Effector memory CD8-positive, alpha-beta T cell (primary cell): ENCODE measurements around the gene CAMK1D.
"Not testable (repeated sequence)": the region's sequence is repeated elsewhere in the genome, so short reads cannot be mapped to it uniquely, and the experiment has no call there.

ENCODE experiments used
- ATAC-seq: fragments of 150-1000 bp; cut with Tn5 transposase; replicated peaks from 2 replicates; pipeline ENCODE4 v1.10.0; 2021; ENCODE audit warnings: mild to moderate bottlenecking, moderate library complexity
- DNase-seq, 3 experiments: peaks; one replicate each; pipeline ENCODE4 v3.0.0; 2021
- H3K27ac Mint-ChIP-seq, 2 donors: one replicate each; pipeline ENCODE4 v1.8.0; 2022; ENCODE audit warnings: mild to moderate bottlenecking in 2 of 2, mixed read lengths in 2 of 2, moderate library complexity in 2 of 2
- H3K27me3 Mint-ChIP-seq, 2 donors: one replicate each; pipeline ENCODE4 v1.8.0; 2022; ENCODE audit warnings: mixed read lengths in 2 of 2
- H3K36me3 Mint-ChIP-seq: one replicate; pipeline ENCODE4 v1.8.0; 2022; ENCODE audit warnings: mild to moderate bottlenecking, moderate library complexity, mixed read lengths; ENCODE audit not compliant: insufficient read depth
- H3K4me1 Mint-ChIP-seq, 2 donors: one replicate each; pipeline ENCODE4 v1.8.0; 2022; ENCODE audit warnings: low read depth in 2 of 2, mixed read lengths in 2 of 2
- H3K4me3 Mint-ChIP-seq, 2 donors: one replicate each; pipeline ENCODE4 v1.8.0; 2022; ENCODE audit warnings: mild to moderate bottlenecking in 2 of 2, mixed read lengths in 2 of 2, moderate library complexity in 2 of 2
- H3K9me3 Mint-ChIP-seq, 2 donors: one replicate each; pipeline ENCODE4 v1.8.0; 2022; ENCODE audit warnings: mixed read lengths in 2 of 2

Gene CAMK1D

DNA sequence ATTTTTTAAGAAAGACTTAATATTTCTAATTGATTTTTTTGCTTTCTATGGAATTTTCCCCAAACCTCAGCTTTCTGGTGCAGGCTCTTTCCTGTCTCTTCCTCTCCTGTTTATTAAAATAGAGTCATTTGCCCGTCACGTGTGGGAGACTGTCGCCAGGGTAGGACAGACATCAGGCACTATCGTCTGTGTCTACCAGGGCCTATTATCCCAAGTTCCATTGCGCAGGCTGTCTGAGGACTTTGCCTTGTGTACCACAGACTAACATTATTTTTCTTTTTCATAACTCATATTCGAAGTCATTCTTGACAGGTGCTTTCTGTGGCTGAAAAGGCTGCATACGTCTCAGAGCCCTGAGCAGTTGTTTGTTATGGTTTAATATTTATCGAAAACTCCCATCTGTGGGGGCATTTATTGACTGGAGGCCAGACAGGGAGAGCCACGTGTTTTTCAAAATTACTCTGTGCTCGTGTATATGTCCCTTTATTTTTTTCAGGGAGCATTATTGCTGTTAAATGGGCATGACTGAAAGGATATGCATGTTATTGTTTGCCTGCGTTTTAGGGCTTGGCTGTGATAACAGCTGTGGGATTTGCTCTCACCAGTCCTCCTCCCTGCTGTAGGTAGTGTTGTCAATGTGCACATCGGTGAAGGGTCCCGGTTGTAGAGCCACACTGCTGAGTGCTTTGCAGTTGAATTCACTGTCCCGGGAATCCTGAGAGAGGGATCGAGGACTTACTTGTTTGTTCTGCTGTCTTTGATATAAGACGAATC is 89.8 kb downstream of the CAMK1D start:
- ATAC-seq: no peak
- H3K27me3 Mint-ChIP-seq: no peaks in the 10 kb centered on the region
- H3K27ac Mint-ChIP-seq: no peak overlapping the region
- peaks cover 8 to 24% of the 10 kb centered on the region in 2 donors for H3K4me1 Mint-ChIP-seq
- DNase-seq: no peak
- no peaks in the 10 kb centered on the region for H3K36me3 Mint-ChIP-seq
- H3K4me3 Mint-ChIP-seq: no peak overlapping the region
- H3K9me3 Mint-ChIP-seq: no peaks in the 10 kb centered on the region

DNA sequence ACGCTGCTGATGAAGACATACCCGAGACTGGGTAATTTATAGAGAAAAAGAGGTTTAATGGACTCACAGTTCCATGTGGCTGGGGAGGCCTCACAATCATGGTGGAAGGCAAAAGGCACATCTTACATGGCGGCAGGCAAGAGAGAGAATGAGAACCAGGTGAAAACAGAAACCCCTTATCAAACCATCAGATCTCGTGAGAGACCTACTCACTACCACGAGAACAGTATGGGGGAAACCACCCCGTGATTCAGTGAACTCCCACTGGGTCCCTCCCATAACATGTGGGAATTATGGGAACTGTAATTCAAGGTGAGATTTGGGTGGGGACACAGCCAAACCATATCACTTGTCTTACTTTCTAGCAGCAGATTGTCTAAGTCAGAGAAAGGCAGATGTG is 90.4 kb downstream of the CAMK1D start:
- ATAC-seq: not testable (repeated sequence)

DNA sequence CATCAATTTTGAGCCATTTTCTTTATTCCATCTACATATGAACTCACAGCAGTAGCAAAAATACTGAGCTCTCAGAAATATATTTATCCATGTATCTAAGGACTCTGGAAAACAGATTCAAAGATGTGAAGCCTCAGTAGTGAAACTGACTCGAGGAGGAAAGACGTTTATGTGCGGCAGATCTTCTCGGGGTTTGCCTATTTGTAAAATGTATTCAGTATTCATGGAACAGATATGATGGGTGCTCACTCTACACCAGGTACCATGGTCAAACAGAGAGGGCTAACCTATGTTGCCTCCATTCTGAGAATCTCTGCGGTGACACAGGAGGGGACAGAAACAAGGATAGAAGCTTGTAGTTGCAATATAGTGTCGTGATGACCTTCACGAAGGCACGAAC is 93.7 kb downstream of the CAMK1D start:
- DNase-seq (no peak), ATAC-seq (no peak)
- H3K4me3 Mint-ChIP-seq: no peak overlapping the region
- no peak overlapping the region for H3K27ac Mint-ChIP-seq
- peaks cover 3 to 28% of the 10 kb centered on the region in 2 donors for H3K4me1 Mint-ChIP-seq
- H3K36me3 Mint-ChIP-seq: no peaks in the 10 kb centered on the region
- H3K9me3 Mint-ChIP-seq: peaks cover 0 to 2% of the 10 kb centered on the region in 2 donors
- H3K27me3 Mint-ChIP-seq: no peaks in the 10 kb centered on the region

More for the DNA sequence above, 90.4 kb downstream of the CAMK1D start:
- not testable (repeated sequence) for H3K4me3 Mint-ChIP-seq, H3K9me3 Mint-ChIP-seq, H3K27me3 Mint-ChIP-seq, H3K27ac Mint-ChIP-seq, DNase-seq, H3K36me3 Mint-ChIP-seq
- peaks cover 5 to 24% of the 10 kb centered on the region in 2 donors for H3K4me1 Mint-ChIP-seq

DNA sequence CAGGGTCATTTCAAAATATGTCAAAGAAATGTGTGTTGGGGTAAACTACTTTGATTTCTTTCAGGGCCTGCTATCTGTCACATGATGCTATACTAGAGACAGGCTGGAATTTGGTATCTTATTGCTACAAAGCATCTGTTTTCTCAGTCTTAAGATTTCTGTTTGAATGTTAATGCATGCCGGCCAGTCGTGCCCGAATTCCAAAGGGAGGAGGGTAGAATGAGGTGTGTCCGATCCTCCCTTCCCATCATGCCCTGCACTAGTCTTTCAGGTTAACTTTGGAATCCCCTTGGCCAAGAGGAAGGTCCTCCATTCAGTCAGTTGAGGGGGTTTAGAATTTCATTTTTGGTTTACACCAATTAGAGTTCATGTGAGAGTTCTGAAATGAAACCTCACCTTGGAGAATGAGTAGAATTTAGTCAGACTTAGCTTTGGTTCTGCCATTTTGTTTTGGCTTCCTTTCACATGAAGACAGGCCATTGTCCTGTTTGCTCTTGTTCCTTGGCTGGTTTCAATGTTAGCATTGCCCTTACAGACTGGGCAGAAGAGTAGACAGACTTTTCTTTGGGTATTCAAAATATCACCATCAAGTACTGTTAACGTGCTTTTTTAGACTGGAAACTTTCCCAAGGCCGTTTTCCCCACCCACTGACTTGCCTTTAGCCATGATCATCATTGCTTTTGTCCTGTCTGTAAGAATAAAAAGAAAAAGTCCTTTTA is 95.8 kb downstream of the CAMK1D start:
- H3K36me3 Mint-ChIP-seq: peaks cover 17% of the 10 kb centered on the region
- peaks cover 17 to 30% of the 10 kb centered on the region in 2 donors for H3K4me1 Mint-ChIP-seq
- no peaks in the 10 kb centered on the region for H3K27me3 Mint-ChIP-seq
- peaks cover 0 to 2% of the 10 kb centered on the region in 2 donors for H3K9me3 Mint-ChIP-seq
- H3K27ac Mint-ChIP-seq: peak overlapping the region in 1 of 2 donors; percentile 48
- H3K4me3 Mint-ChIP-seq: no peak overlapping the region
- DNase-seq (no peak), ATAC-seq (no peak)

DNA sequence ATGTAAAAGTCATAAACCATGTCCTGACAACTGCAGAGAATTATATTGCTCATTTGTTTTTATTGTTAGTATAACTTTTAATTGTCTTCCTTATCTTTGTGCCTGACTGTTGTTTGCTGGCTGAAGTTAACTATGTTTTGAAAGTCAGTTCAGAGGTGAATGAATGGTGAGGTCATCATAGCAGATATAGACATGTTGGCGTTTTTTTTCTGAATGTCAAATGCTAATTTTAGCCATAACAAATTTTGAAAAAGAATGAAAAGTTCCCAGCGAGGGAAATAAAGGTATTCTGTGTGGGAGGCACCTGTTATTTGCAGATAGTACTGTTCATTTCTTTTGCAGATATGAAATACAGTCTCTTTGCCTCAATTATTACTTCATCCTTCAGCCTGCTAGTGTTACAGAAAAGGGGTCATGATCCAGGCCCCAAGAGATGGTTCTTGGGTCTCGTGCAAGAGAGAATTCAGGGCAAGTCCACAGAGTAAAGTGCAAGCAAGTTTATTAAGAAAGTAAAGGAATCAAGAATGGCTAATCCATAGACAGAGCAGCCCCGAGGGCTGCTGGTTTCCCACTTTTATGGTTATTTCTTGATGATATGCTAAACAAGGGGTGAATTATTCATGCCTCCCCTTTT is 96.5 kb downstream of the CAMK1D start:
- H3K36me3 Mint-ChIP-seq: peaks cover 17% of the 10 kb centered on the region
- H3K4me1 Mint-ChIP-seq: peaks cover 17 to 30% of the 10 kb centered on the region in 2 donors
- DNase-seq (no peak), ATAC-seq (no peak)
- peak overlapping the region in 1 of 2 donors; percentile 48 for H3K27ac Mint-ChIP-seq
- no peaks in the 10 kb centered on the region for H3K27me3 Mint-ChIP-seq
- H3K4me3 Mint-ChIP-seq: no peak overlapping the region
- peaks cover 0 to 2% of the 10 kb centered on the region in 2 donors for H3K9me3 Mint-ChIP-seq

DNA sequence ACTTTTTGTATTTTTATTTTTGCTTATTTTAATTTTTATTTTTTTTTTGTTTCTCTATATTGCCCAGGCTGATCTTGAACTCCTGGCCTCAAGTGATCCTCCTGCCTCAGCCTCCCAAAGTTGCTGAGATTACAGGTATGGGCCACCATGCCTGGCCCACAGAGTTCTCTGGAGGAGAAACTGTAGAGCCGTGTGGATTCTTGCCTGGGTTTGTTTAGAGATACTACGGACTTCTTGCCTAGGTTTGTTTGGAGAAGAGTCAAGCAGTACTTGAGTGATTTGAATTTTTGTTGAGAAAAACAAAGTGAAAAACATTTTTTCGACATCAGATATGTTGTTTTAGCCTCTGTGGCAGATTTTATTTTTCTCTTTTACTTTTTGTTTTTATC is 99.0 kb downstream of the CAMK1D start:
- H3K27ac Mint-ChIP-seq: peak overlapping the region; percentile 100
- DNase-seq: peak in 1 of 3 experiments; percentile 5
- peak overlapping the region; percentile 79 to 90 for H3K4me3 Mint-ChIP-seq
- H3K36me3 Mint-ChIP-seq: peaks cover 17% of the 10 kb centered on the region
- peaks cover 0 to 2% of the 10 kb centered on the region in 2 donors for H3K9me3 Mint-ChIP-seq
- peaks cover 17 to 41% of the 10 kb centered on the region in 2 donors for H3K4me1 Mint-ChIP-seq
- H3K27me3 Mint-ChIP-seq: no peaks in the 10 kb centered on the region
- no peak for ATAC-seq

DNA sequence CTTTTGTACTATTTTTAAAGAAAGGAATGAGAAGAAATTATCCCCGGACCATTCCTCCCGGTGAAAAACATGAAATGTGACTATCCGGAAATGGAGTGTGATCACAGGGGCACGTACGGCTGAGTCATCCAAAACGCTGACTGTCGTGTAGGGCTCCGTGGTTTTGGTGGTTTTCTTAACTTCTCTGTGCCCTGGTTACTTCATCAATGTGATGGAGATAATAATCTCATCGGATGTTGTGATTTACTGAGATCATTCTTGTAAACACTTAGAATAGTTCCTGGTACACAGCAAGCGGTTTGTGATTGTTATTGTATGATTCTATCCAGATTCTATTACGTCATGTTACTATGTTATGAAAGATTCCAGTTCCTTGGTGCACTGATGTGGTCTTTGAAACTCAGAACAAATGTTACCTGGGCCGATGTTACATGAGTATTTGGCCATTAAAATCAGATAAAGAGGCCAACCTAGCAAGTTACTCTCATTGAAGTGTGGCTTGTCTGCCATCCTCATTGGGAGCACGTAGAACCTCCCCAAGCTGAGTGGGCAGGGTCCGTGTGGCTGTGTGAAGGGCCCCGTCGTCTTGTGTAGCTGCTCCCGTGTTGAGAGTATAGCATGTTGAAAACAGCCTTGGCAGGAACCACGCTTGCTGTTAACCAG is 99.5 kb downstream of the CAMK1D start:
- peaks cover 17 to 41% of the 10 kb centered on the region in 2 donors for H3K4me1 Mint-ChIP-seq
- DNase-seq (peak; percentile 66 to 70 (median 70)), ATAC-seq (peak; percentile 91)
- peaks cover 17% of the 10 kb centered on the region for H3K36me3 Mint-ChIP-seq
- peaks cover 0 to 2% of the 10 kb centered on the region in 2 donors for H3K9me3 Mint-ChIP-seq
- H3K27me3 Mint-ChIP-seq: no peaks in the 10 kb centered on the region
- peak overlapping the region; percentile 79 to 90 for H3K4me3 Mint-ChIP-seq
- peak overlapping the region; percentile 100 for H3K27ac Mint-ChIP-seq

DNA sequence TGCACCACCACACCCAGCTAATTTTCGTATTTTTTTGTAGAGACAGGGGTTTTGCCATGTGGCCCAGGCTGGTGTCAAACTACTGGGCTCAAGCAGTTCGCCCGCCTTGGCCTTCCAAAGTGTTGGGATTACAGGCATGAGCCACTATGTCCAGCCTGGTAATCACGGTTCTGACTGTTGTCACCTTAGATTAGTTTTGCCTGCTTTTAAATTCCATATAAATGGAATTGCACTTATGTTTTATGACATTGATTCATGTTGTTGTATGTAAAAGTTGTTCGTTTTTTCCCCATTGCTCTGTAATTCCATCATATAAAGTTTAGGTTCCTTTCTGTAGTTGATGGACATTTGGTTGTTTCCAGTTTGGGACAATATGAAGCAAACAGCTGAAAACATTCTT is 106.0 kb downstream of the CAMK1D start:
- H3K36me3 Mint-ChIP-seq: peaks cover 3% of the 10 kb centered on the region
- H3K4me3 Mint-ChIP-seq: no peak overlapping the region
- ATAC-seq (no peak), DNase-seq (no peak)
- no peaks in the 10 kb centered on the region for H3K27me3 Mint-ChIP-seq
- peaks cover 0 to 18% of the 10 kb centered on the region in 2 donors for H3K4me1 Mint-ChIP-seq
- no peaks in the 10 kb centered on the region for H3K9me3 Mint-ChIP-seq
- H3K27ac Mint-ChIP-seq: no peak overlapping the region

DNA sequence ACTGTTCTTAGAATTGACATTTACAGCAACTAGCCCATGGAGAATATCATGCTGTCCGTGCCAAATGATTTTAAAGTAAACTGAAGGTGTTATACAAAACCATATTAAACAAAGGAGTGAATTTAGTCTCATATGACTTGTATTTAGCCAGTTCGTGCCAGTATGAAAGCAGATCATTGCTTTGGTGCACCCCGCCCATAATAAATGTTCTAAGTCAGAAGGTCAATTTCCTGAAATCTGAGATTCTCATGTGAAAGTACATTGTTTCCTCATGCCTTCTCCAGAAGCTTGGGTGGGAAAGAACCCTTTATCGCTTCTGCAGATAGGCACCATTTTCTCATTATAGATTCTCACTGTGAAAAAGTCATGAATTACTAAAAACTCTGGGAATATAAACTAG is 106.4 kb downstream of the CAMK1D start:
- DNase-seq: no peak
- Mint-ChIP-seq H3K27me3 (no peaks in the 10 kb centered on the region), H3K4me1 (peaks cover 0 to 18% of the 10 kb centered on the region in 2 donors), H3K36me3 (peaks cover 7% of the 10 kb centered on the region), H3K4me3 (no peak overlapping the region), H3K27ac (no peak overlapping the region), H3K9me3 (no peaks in the 10 kb centered on the region)
- ATAC-seq: no peak

DNA sequence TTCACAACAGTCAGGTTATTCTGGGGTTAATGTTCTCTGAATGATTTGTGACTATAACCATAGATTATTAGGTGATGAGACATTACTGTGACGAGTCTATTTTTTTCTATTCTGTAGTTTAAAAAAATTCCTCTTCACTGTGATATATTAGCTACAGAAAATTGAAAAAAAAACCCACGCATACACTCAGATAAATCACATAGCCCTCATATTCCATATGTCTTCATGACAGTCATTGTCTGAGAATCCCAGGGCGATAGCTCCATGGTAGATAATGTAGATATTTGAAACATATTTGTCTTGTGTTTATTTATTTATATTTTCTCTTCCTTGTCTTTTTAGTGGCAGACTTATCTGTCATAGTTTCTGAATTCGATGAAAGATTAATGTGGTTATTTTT is 110.0 kb downstream of the CAMK1D start:
- DNase-seq: no peak
- ATAC-seq: no peak
- no peaks in the 10 kb centered on the region for H3K27me3 Mint-ChIP-seq
- no peak overlapping the region for H3K27ac Mint-ChIP-seq
- H3K4me3 Mint-ChIP-seq: no peak overlapping the region
- no peaks in the 10 kb centered on the region for H3K9me3 Mint-ChIP-seq
- peaks cover 13% of the 10 kb centered on the region for H3K36me3 Mint-ChIP-seq
- peaks cover 9 to 28% of the 10 kb centered on the region in 2 donors for H3K4me1 Mint-ChIP-seq

DNA sequence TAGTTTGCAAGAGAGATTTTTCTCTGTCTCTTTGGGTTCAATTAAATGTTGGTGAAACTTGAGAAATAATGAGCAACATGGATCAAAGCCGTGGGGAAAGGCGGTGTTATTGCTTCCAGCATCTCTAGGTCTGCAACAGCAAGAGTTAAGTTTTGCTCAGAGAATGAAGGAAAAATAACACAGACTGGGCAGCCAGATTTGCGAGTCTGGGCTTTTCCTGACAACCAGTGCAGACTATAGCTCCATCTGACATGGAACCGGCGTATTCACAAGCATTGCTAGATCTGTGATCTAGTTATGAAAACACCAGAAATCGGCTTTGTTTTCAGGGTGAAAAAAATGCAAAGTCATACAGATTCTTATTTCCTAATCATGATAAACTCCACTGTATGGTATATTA is 110.4 kb downstream of the CAMK1D start:
- Mint-ChIP-seq H3K4me3 (no peak overlapping the region), H3K4me1 (peaks cover 9 to 28% of the 10 kb centered on the region in 2 donors), H3K36me3 (peaks cover 13% of the 10 kb centered on the region), H3K9me3 (no peaks in the 10 kb centered on the region), H3K27me3 (no peaks in the 10 kb centered on the region), H3K27ac (no peak overlapping the region)
- ATAC-seq (no peak), DNase-seq (no peak)

DNA sequence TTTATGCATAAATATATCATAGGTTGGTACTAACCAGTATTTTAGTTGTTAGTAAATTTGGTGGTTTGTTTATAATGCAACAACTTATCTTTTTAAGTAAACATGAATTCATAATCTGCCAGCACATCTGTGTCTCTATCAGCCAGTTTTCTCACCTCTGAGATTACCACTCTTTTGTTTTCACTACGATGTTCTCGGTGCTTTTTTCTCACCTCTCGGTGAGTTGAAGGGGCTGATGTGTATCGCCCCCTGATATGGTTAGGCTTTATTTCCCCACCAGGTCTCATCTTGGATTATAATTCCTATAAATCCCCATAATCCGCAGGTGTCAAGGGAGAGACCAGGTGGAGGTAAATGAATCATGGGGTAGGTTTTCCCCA is 114.1 kb downstream of the CAMK1D start:
- H3K27ac Mint-ChIP-seq: no peak overlapping the region
- DNase-seq (no peak), ATAC-seq (no peak)
- H3K27me3 Mint-ChIP-seq: no peaks in the 10 kb centered on the region
- H3K36me3 Mint-ChIP-seq: peaks cover 13% of the 10 kb centered on the region
- H3K9me3 Mint-ChIP-seq: no peaks in the 10 kb centered on the region
- peaks cover 15 to 30% of the 10 kb centered on the region in 2 donors for H3K4me1 Mint-ChIP-seq
- no peak overlapping the region for H3K4me3 Mint-ChIP-seq
